Neural cell (in vitro differentiated cells): ENCODE data around the gene CDK5RAP2.

Experiments
- CTCF ChIP-seq: fragments of 450-650 bp; IDR thresholded peaks from 2 replicates; pipeline ENCODE4 v1.5.1; 2014; ENCODE audit warnings: antibody characterized with exemption, mild to moderate bottlenecking, moderate library complexity; ENCODE audit not compliant: poor library complexity, severe bottlenecking
- EZH2 ChIP-seq: fragments of 200-600, 300-800 bp; shearing (Covaris generic), sonication (generic); IDR thresholded peaks from 2 replicates; pipeline ENCODE4 v1.6.1; 2014; ENCODE audit warnings: antibody characterized with exemption, low read length, borderline replicate concordance, mild to moderate bottlenecking; ENCODE audit not compliant: insufficient read depth, poor library complexity, severe bottlenecking
- MXI1 ChIP-seq: fragments of 450-650 bp; conservative IDR thresholded peaks from 2 replicates; pipeline ENCODE4 v1.6.1; 2014; ENCODE audit warnings: antibody characterized with exemption, mild to moderate bottlenecking; ENCODE audit not compliant: poor library complexity, severe bottlenecking
- POLR2AphosphoS5 ChIP-seq: IDR thresholded peaks from 2 replicates; pipeline ENCODE4 v1.6.1; 2012
- TAF1 ChIP-seq: IDR thresholded peaks from 2 replicates; pipeline ENCODE4 v1.6.1; 2012; ENCODE audit warnings: low read depth

GRCh38 chr9:120521101-120521500 lies 58.9 kb downstream of the CDK5RAP2 start:
- TF ChIP-seq TAF1: no peak
- no peak for TF ChIP-seq CTCF
- TF ChIP-seq EZH2: no peak
- TF ChIP-seq POLR2AphosphoS5: no peak
- no peak for TF ChIP-seq MXI1
